H1 (cell line): ENCODE data around the gene PHYHD1. TPM values are rescaled to one million over a fixed set of nuclear protein-coding genes. Genes with fewer than 3 reads are reported as not detected.

Experiments used
- CTCF ChIA-PET: fragments of 300-600 bp; sonication (Branson Sonifier 250); formaldehyde crosslinking; loops from one replicate; lab custom pipeline; 2021; ENCODE audit not compliant: partially characterized antibody; lab: Charles Lee
- POLR2A ChIA-PET: fragments of 300-600 bp; sonication (Branson Sonifier 250); formaldehyde crosslinking; loops from one replicate; lab custom pipeline; 2021; ENCODE audit warnings: inconsistent platforms; ENCODE audit not compliant: partially characterized antibody; lab: Charles Lee
- DNase-seq, 2 experiments: peaks; one replicate each; pipeline versions ENCODE4 v3.0.0 to v3.0.0-alpha.2; 2010 to 2022; ENCODE audit warnings: low spot score in 2 of 2, low read depth in 1 of 2, mixed read lengths in 1 of 2
- FAIRE-seq: peaks from 2 replicates; lab custom pipeline; 2011; peaks lifted over from hg19 to GRCh38; lab: Jason Lieb, UNC
- H2AFZ ChIP-seq: 2 replicates; pipeline ENCODE4 v1.8.1; 2012; ENCODE audit warnings: low read length, inconsistent platforms
- H2AK5ac ChIP-seq: 2 replicates; pipeline ENCODE4 v1.6.1; 2013; ENCODE audit warnings: low read depth, low read length
- H2BK120ac ChIP-seq: replicated peaks from 2 replicates; pipeline ENCODE3; 2013; ENCODE audit warnings: low read depth, low read length, inconsistent platforms
- H2BK12ac ChIP-seq: 2 replicates; pipeline ENCODE4 v1.6.1; 2013; ENCODE audit warnings: low read depth, low read length
- H2BK15ac ChIP-seq: 2 replicates; pipeline ENCODE4 v1.6.1; 2013; ENCODE audit warnings: low read length
- H2BK20ac ChIP-seq: 2 replicates; pipeline ENCODE4 v1.6.1; 2013; ENCODE audit warnings: low read length
- H2BK5ac ChIP-seq: 2 replicates; pipeline ENCODE4 v1.6.1; 2013; ENCODE audit warnings: low read depth, low read length
- H3K14ac ChIP-seq: 2 replicates; pipeline ENCODE4 v1.6.1; 2013; ENCODE audit warnings: inconsistent platforms; ENCODE audit not compliant: insufficient read length
- H3K18ac ChIP-seq: 2 replicates; pipeline ENCODE4 v1.6.1; 2013; ENCODE audit warnings: low read length; ENCODE audit errors: extremely low read depth
- H3K23ac ChIP-seq: 2 replicates; pipeline ENCODE4 v1.6.1; 2013; ENCODE audit warnings: inconsistent platforms; ENCODE audit not compliant: insufficient read length
- H3K23me2 ChIP-seq: 2 replicates; pipeline ENCODE4 v1.6.1; 2013; ENCODE audit warnings: low read depth, low read length
- H3K27ac ChIP-seq: 2 replicates; pipeline ENCODE4 v1.6.1; 2011; ENCODE audit warnings: low read depth, low read length, inconsistent platforms
- H3K27me3 ChIP-seq, 4 experiments: replicated peaks in 1 of 4; 1 replicate in 1 of 4; 2 replicates in 3 of 4; pipeline versions ENCODE4 v1.6.1 to v1.8.1; 2011 to 2013; ENCODE audit warnings: low read length in 3 of 4, mild to moderate bottlenecking in 3 of 4, inconsistent platforms in 2 of 4, mixed read lengths in 2 of 4, moderate library complexity in 1 of 4; ENCODE audit not compliant: control insufficient read depth in 3 of 4, insufficient read depth in 3 of 4; ENCODE audit errors: extremely low read depth in 1 of 4
- H3K36me3 ChIP-seq, 4 experiments: 2 replicates each; pipeline versions ENCODE4 v1.6.1 to v1.8.1; 2011 to 2013; ENCODE audit warnings: mild to moderate bottlenecking in 4 of 4, low read length in 3 of 4, moderate library complexity in 2 of 4, control low read depth in 1 of 4, inconsistent platforms in 1 of 4; ENCODE audit not compliant: insufficient read depth in 4 of 4, control insufficient read depth in 2 of 4
- H3K4ac ChIP-seq: replicated peaks from 2 replicates; pipeline ENCODE3; 2013; ENCODE audit warnings: low read length, low read depth, mixed read lengths, inconsistent platforms; ENCODE audit not compliant: insufficient read length
- H3K4me1 ChIP-seq, 4 experiments: replicated peaks in 1 of 4; 1 replicate in 1 of 4; 2 replicates in 3 of 4; pipeline versions ENCODE4 v1.6.1 to v1.8.1; 2011 to 2013; ENCODE audit warnings: low read length in 3 of 4, inconsistent platforms in 2 of 4, mixed read lengths in 1 of 4; ENCODE audit not compliant: insufficient read depth in 4 of 4, control insufficient read depth in 3 of 4
- H3K4me2 ChIP-seq, 2 experiments: 2 replicates each; pipeline versions ENCODE4 v1.6.1 to v1.8.1; 2011 to 2013; ENCODE audit warnings: low read depth in 2 of 2, low read length in 2 of 2, control low read depth in 1 of 2, inconsistent platforms in 1 of 2, mild to moderate bottlenecking in 1 of 2; ENCODE audit not compliant: insufficient read depth in 1 of 2
- H3K4me3 ChIP-seq, 4 experiments: fragments of 200-600, 300-600 bp in 1 of 4; sonication (generic), shearing (Covaris generic), sonication (Bioruptor Twin) in 1 of 4; 2 replicates each; pipeline versions ENCODE4 v1.5.1 to v1.8.1; 2011 to 2016; ENCODE audit warnings: low read length in 4 of 4, low read depth in 3 of 4, control low read depth in 2 of 4, inconsistent platforms in 2 of 4, mild to moderate bottlenecking in 2 of 4, mixed read lengths in 1 of 4, moderate library complexity in 1 of 4; ENCODE audit not compliant: insufficient read depth in 2 of 4; ENCODE audit errors: extremely low read depth in 1 of 4
- H3K56ac ChIP-seq: replicated peaks from 2 replicates; pipeline ENCODE3; 2013; ENCODE audit warnings: low read depth, mild to moderate bottlenecking, mixed read lengths, low read length, inconsistent platforms; ENCODE audit not compliant: insufficient read length
- H3K79me1 ChIP-seq: 2 replicates; pipeline ENCODE4 v1.6.1; 2013; ENCODE audit warnings: low read depth, low read length, control low read depth
- H3K79me2 ChIP-seq, 2 experiments: 2 replicates each; pipeline versions ENCODE4 v1.6.1 to v1.8.1; 2012 to 2013; ENCODE audit warnings: low read length in 2 of 2, mild to moderate bottlenecking in 2 of 2, inconsistent platforms in 1 of 2; ENCODE audit not compliant: insufficient read depth in 2 of 2, control insufficient read depth in 1 of 2
- H3K9ac ChIP-seq, 4 experiments: replicated peaks in 1 of 4; 1 replicate in 1 of 4; 2 replicates in 3 of 4; pipeline versions ENCODE4 v1.6.1 to v1.8.1; 2011 to 2013; ENCODE audit warnings: low read depth in 3 of 4, low read length in 3 of 4, control low read depth in 2 of 4, mild to moderate bottlenecking in 2 of 4, moderate library complexity in 2 of 4, inconsistent platforms in 1 of 4; ENCODE audit errors: extremely low read depth in 1 of 4
- H3K9me3 ChIP-seq, 2 experiments: 2 replicates each; pipeline versions ENCODE4 v1.6.1 to v1.8.1; 2012 to 2013; ENCODE audit warnings: mild to moderate bottlenecking in 2 of 2, moderate library complexity in 2 of 2, control low read depth in 1 of 2, inconsistent platforms in 1 of 2, low read depth in 1 of 2, low read length in 1 of 2, mixed read lengths in 1 of 2; ENCODE audit not compliant: insufficient read depth in 2 of 2
- H4K20me1 ChIP-seq, 2 experiments: replicated peaks in 1 of 2; 2 replicates each; pipeline versions ENCODE3 to v1.8.1; 2011 to 2013; ENCODE audit warnings: inconsistent platforms in 2 of 2, low read length in 2 of 2, mild to moderate bottlenecking in 1 of 2; ENCODE audit not compliant: insufficient read depth in 2 of 2, control insufficient read depth in 1 of 2
- H4K5ac ChIP-seq: 2 replicates; pipeline ENCODE4 v1.6.1; 2013; ENCODE audit warnings: low read length, low read depth, mixed read lengths, inconsistent platforms; ENCODE audit not compliant: insufficient read length
- H4K8ac ChIP-seq: 2 replicates; pipeline ENCODE4 v1.8.0; 2013; ENCODE audit warnings: mild to moderate bottlenecking, moderate library complexity, low read length, inconsistent platforms; ENCODE audit not compliant: insufficient read depth; ENCODE audit errors: extremely low read depth
- H4K91ac ChIP-seq: replicated peaks from 2 replicates; pipeline ENCODE3; 2013; ENCODE audit warnings: low read length, mixed read lengths, inconsistent platforms; ENCODE audit not compliant: insufficient read length
- BRCA1 ChIP-seq: IDR thresholded peaks from 2 replicates; pipeline ENCODE4 v1.6.1; 2012; ENCODE audit warnings: low read depth, low read length, improper control_type of control experiment
- CBX8 ChIP-seq: fragments of 300-800, 300-1000 bp; sonication (generic); IDR thresholded peaks from 2 replicates; pipeline ENCODE4 v1.7.1; 2016; ENCODE audit warnings: low read depth, low read length, borderline replicate concordance
- CHD1 ChIP-seq: IDR thresholded peaks from 2 replicates; pipeline ENCODE4 v1.6.1; 2012; ENCODE audit warnings: low read depth, low read length, improper control_type of control experiment
- HDAC2 ChIP-seq, 2 experiments: fragments of 300-600 bp in 1 of 2; sonication (generic) in 1 of 2; IDR thresholded peaks; 2 replicates each; pipeline ENCODE4 v1.6.1; 2011 to 2012; ENCODE audit warnings: low read depth in 2 of 2, low read length in 2 of 2, mild to moderate bottlenecking in 2 of 2, moderate library complexity in 2 of 2, borderline replicate concordance in 1 of 2, inconsistent platforms in 1 of 2
- HDAC6 ChIP-seq: IDR thresholded peaks from one replicate; pipeline ENCODE4 v1.7.1; 2012; ENCODE audit warnings: low read depth, mild to moderate bottlenecking, inconsistent platforms, low read length, moderate library complexity
- PHF8 ChIP-seq: fragments of 200-600 bp; sonication (generic); conservative IDR thresholded peaks from 2 replicates; pipeline ENCODE4 v1.7.1; 2012; ENCODE audit warnings: low read depth, mild to moderate bottlenecking, inconsistent platforms, low read length, moderate library complexity
- POLR2A ChIP-seq, 2 experiments: IDR thresholded peaks; 1 replicate in 1 of 2; 2 replicates in 1 of 2; pipeline ENCODE4 v1.6.1; 2011; ENCODE audit warnings: low read depth in 2 of 2, low read length in 2 of 2, mild to moderate bottlenecking in 2 of 2; ENCODE audit errors: control extremely low read depth in 1 of 2
- RFX5 ChIP-seq: IDR thresholded peaks from 2 replicates; pipeline ENCODE4 v1.6.1; 2011; ENCODE audit warnings: low read depth, low read length, improper control_type of control experiment, borderline replicate concordance
- SP1 ChIP-seq: IDR thresholded peaks from 2 replicates; pipeline ENCODE4 v1.6.1; 2011; ENCODE audit warnings: low read depth, low read length
- TAF7 ChIP-seq: optimal IDR thresholded peaks from 2 replicates; pipeline ENCODE3; 2011; ENCODE audit warnings: low read depth, mild to moderate bottlenecking, inconsistent platforms, low read length, moderate library complexity, borderline replicate concordance
- WGBS, 2 experiments: shearing (Covaris generic) in 1 of 2; methylation state at CpG; one replicate each; pipeline versions ENCODE4 v1.1.6 to v1.1.7; 2013 to 2015; ENCODE audit warnings: low lambda C conversion rate in 2 of 2, mixed read lengths in 2 of 2, inconsistent platforms in 1 of 2, low coverage in 1 of 2, missing lambda C conversion rate in 1 of 2; ENCODE audit not compliant: insufficient replicate concordance in 2 of 2, insufficient coverage in 1 of 2, insufficient read length in 1 of 2; ENCODE audit errors: extremely low coverage in 1 of 2, missing lambda C conversion rate in 1 of 2; 5-methylcytosine and 5-hydroxymethylcytosine counted together
- polyA plus RNA-seq, 7 experiments: library from polyadenylated mRNA; depleted of rRNA in 3 of 7; stranded (reverse) in 5 of 7; unstranded in 2 of 7; fragments of >200 nt in 5 of 7; fragments of 200-250 nt in 2 of 7; gene quantifications; 1 replicate in 5 of 7; 2 replicates in 1 of 7; 4 replicates in 1 of 7; pipeline versions ENCODE4 v1.2.1 to v1.2.3, GENCODE V29; 2011 to 2013; ENCODE audit warnings: missing spikeins in 2 of 7, mixed read lengths in 2 of 7
- total RNA-seq: library from RNA; stranded (reverse); fragmentation: NEBNext Ultra II Directional; extraction: Animal tissue kit (Norgen Biotek cat#: 25700); gene quantifications from 2 replicates; pipeline ENCODE4 v1.2.1, GENCODE V29; 2021
- TF ChIP-seq, protein P1 (sequence below): IDR thresholded peaks from 2 replicates; pipeline ENCODE4 v1.6.1; 2011; ENCODE audit warnings: low read length, improper control_type of control experiment
- TF ChIP-seq, protein P2 (sequence below): IDR thresholded peaks from 2 replicates; pipeline ENCODE4 v1.6.1; 2012; ENCODE audit warnings: inconsistent platforms

Gene PHYHD1
- total and polyA plus RNA-seq, 2 of the 8 experiments (the other 6 are each of a cell fraction or from before 2014, with no cell fraction given) = 14.1 to 25.6 TPM

DNA sequence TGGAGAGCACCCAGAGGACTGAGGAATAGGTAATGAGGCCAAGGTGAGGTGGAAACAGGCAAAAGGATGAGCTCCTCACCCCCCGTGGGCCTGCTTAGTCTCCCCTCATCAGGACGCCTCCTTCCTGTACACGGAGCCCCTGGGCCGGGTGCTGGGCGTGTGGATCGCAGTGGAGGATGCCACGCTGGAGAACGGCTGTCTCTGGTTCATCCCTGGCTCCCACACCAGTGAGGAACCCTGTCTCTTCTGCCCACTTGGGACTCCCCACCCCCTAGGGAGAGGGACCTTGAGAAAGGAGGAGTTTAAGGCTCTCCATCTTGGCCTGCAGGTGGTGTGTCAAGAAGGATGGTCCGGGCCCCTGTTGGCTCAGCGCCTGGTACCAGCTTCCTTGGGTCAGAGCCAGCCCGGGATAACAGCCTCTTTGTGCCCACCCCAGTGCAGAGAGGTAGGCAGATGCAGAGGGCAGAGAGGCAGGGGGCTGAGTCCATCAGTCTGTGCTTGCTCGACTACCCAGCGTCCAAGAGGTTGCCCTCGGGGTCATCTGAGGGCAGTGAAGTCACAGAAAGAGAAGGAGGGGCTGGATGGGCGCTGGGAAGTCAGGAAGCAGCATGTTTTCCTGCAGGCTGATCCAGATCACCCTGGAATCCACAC is 19.6 kb downstream of the PHYHD1 start:
- Histone ChIP-seq H3K18ac (no peak overlapping the region), H3K27me3 (no peaks in the 10 kb centered on the region), H3K79me1 (no peaks in the 10 kb centered on the region), H2BK20ac (no peak overlapping the region), H4K8ac (no peak overlapping the region), H3K36me3 (peaks cover 0 to 3% (median under 1%) of the 10 kb centered on the region in 4 experiments; a peak in 2 of 8 replicates), H3K4me1 (no peaks in the 10 kb centered on the region), H2AK5ac (no peak overlapping the region), H2BK12ac (no peak overlapping the region), H3K23me2 (no peaks in the 10 kb centered on the region), H4K5ac (no peak overlapping the region), H3K9me3 (no peaks in the 10 kb centered on the region), H3K4ac (no peak overlapping the region), H2BK15ac (no peak overlapping the region), H4K91ac (no peak overlapping the region), H3K9ac (no peak overlapping the region), H3K27ac (no peak overlapping the region), H3K56ac (no peak overlapping the region), H3K4me2 (no peak overlapping the region), H4K20me1 (no peaks in the 10 kb centered on the region), H2BK120ac (no peak overlapping the region), H2BK5ac (no peak overlapping the region), H3K79me2 (no peaks in the 10 kb centered on the region), H3K4me3 (no peak overlapping the region), H2AFZ (no peak overlapping the region), H3K14ac (no peak overlapping the region), H3K23ac (no peak overlapping the region)
- WGBS, 2 experiments = 92% methylated on average over 15 of the region's 15 CpGs; no CpG with 5 or more reads in 1 of the 2 experiments
- ChIA-PET POLR2A (interaction anchor here (1.1 to 1.7 kb wide), 3 partner anchors 12 to 47 kb away, joined by 3 to 5 read pairs (median 4); no protein-coding TSS in a partner anchor), CTCF (interaction anchor here (0.6 to 1.7 kb wide), 3 partner anchors 13 to 78 kb away, joined by 3 to 6 read pairs (median 4); no protein-coding TSS in a partner anchor)
- FAIRE-seq (no peak), DNase-seq (no peak)
- TF ChIP-seq BRCA1 (no peak), RFX5 (no peak), TAF7 (no peak), SP1 (no peak), PHF8 (no peak), CHD1 (no peak), POLR2A (IDR thresholded peaks at IDR 0.05; ENCODE audit: control extremely low read depth in 1 of 2, low read depth in 2 of 2, low read length in 2 of 2) (no peak), HDAC6 (no peak), CBX8 (no peak), HDAC2 (IDR thresholded peaks at IDR 0.05; ENCODE audit: borderline replicate concordance in 1 of 2, low read depth in 2 of 2, low read length in 2 of 2) (no peak)
- TF ChIP-seq, protein P1, sequence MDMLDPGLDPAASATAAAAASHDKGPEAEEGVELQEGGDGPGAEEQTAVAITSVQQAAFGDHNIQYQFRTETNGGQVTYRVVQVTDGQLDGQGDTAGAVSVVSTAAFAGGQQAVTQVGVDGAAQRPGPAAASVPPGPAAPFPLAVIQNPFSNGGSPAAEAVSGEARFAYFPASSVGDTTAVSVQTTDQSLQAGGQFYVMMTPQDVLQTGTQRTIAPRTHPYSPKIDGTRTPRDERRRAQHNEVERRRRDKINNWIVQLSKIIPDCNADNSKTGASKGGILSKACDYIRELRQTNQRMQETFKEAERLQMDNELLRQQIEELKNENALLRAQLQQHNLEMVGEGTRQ = no peak
- TF ChIP-seq, protein P2, sequence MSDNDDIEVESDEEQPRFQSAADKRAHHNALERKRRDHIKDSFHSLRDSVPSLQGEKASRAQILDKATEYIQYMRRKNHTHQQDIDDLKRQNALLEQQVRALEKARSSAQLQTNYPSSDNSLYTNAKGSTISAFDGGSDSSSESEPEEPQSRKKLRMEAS = no peak
